ENCODE data around the gene KREMEN1.

The KREMEN1 gene

GRCh38 chr22:29205594-29206371 lies 132.9 kb downstream of the KREMEN1 start, which contains the start of gene EMID1:
EMID1 (plus strand) TSS chr22:29205896; CDS start chr22:29206039, 143 bp downstream.
- DNase-seq (ENCODE audit: low read depth, low spot score), result no peak

GRCh38 chr22:29206372-29207242 lies 133.8 kb downstream of the KREMEN1 start:
- no peak for DNase-seq (ENCODE audit: low read depth, low spot score)

GRCh38 chr22:29207243-29207550 lies 134.4 kb downstream of the KREMEN1 start:
- no peak for DNase-seq (ENCODE audit: low read depth, low spot score)

GRCh38 chr22:29207562-29208501 lies 135.0 kb downstream of the KREMEN1 start:
- no peak for DNase-seq (ENCODE audit: low read depth, low spot score)

- no peak for DNase-seq (ENCODE audit: low read depth, low spot score)
Observed at GRCh38 chr22:29208502-29208862, 135.6 kb downstream of the KREMEN1 start.

GRCh38 chr22:29208879-29209623 lies 136.2 kb downstream of the KREMEN1 start:
- no peak for DNase-seq (ENCODE audit: low read depth, low spot score)

GRCh38 chr22:29209624-29209929 lies 136.7 kb downstream of the KREMEN1 start:
- no peak for DNase-seq (ENCODE audit: low read depth, low spot score)

GRCh38 chr22:29211066-29211465 lies 138.2 kb downstream of the KREMEN1 start:
- no peak for DNase-seq (ENCODE audit: low read depth, low spot score)

GRCh38 chr22:29211466-29211865 lies 138.6 kb downstream of the KREMEN1 start:
- no peak for DNase-seq (ENCODE audit: low read depth, low spot score)

- DNase-seq (ENCODE audit: low read depth, low spot score), result no peak
Observed at GRCh38 chr22:29212743-29213142, 139.9 kb downstream of the KREMEN1 start.

GRCh38 chr22:29213493-29213892 lies 140.7 kb downstream of the KREMEN1 start:
- DNase-seq (ENCODE audit: low read depth, low spot score), result no peak

- no peak for DNase-seq (ENCODE audit: low read depth, low spot score)
Observed at GRCh38 chr22:29214232-29214631, 141.4 kb downstream of the KREMEN1 start.

- no peak for DNase-seq (ENCODE audit: low read depth, low spot score)
Observed at GRCh38 chr22:29215012-29215860, 142.4 kb downstream of the KREMEN1 start.

- DNase-seq (ENCODE audit: low read depth, low spot score), result no peak
Observed at GRCh38 chr22:29216011-29216872, 143.4 kb downstream of the KREMEN1 start.

- DNase-seq (ENCODE audit: low read depth, low spot score), result no peak
Observed at GRCh38 chr22:29216873-29217666, 144.2 kb downstream of the KREMEN1 start.

Measured in activated CD4-positive, CD25-positive, alpha-beta regulatory T cell treated with anti-CD3 and anti-CD28 coated beads, Interleukin-2, amount 50 U/mL, for 16 hours (primary cell).